ENCODE measurements around the gene ZNF516.

The ZNF516 gene

DNA sequence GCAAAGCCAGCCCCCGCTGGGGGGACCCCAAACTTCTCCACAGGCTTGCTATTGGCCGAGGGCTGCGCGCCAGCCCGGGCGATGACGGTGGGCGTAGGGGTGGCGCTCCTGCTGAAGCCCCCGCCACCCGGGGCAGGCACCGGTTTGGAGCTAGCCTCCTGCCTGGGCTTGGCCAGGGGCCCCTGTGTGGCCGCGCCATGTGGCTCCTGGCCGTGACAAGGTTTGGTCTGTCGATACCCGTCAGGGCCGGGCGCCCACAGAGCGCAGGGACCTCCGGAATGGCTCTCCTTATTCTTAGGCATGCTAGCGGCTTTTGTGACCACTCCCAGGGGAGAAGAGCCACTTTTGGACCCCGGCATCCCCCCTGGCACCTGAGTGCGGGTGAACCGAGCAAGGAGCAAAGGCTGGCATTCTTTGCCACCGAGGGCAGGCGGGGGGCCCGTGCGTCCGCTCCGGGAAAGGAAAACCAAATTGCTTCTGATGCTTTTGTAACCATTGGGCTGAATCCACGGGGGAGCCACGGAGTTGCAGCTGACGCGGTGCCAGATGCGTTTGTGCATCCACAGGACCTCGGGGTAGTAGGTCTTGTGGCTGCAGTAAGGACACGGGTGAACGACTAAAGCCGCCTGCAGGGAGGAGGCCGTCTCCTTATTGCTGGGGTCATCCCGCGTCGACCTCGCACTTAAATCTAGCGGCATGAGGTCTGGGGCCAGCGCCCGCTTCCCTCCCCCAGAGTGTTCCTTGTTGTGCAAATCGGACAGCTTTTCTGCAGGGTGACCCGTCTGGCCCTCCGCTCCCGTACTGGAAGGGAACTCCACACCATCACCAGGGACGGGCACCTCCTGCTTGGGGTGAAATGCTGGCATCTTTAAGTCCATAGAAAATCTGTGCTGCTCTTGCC lies 115.6 kb downstream of the ZNF516 start:
- no peak for DNase-seq

DNA sequence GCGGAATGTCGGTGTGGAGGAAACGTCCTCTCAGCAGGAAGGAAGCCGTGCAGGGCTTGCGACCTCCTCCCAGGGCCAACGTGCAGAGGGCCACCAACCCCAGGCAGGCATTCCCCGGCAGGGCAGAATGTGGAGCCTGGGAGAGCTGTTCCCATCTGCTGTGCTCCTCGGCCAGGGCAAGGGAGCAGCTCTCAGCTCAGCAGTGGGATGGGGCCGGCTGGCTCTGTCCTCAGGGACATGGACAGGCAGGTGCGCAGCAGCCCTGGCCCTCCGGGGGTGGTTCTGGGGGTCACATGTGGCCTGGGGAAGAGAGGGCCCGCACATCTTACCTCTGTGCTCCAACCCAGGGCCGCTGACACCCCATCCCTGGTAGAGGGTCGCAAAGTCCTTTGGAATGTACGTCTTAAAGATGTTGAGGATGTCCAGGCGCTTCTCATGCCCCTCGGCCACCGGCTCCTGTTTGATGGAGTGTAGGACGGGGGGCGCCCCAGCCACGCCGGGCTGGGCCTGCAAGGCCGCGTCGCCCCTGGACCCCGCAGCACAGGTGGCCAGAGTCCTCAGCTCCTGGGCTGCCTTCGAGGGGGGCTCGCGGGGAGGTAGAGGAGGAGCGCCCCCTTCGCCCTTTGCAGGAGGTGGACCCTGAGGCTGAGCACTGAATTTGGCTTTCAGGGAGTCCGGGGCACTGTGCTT lies 116.4 kb downstream of the ZNF516 start:
- DNase-seq: no peak

DNA sequence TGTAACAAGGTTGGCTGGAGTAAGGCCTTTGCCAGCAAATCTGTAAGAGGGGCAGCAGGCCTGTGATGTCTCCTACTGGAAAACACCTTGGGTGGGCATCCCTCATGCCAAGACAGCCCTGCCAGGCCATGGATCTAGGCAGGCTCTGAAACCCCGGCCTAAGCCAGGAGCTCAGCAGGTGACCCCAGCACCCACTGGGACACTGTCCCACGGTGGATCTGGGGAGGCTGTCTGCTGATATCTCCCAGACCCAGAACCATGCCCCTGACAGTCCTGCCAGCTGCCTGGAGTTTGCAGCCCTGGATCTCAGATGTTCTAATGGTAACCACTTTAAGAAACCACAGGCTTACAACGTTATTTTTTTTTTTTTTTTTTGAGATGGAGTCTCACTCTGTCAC lies 117.7 kb downstream of the ZNF516 start:
- DNase-seq: no peak

DNA sequence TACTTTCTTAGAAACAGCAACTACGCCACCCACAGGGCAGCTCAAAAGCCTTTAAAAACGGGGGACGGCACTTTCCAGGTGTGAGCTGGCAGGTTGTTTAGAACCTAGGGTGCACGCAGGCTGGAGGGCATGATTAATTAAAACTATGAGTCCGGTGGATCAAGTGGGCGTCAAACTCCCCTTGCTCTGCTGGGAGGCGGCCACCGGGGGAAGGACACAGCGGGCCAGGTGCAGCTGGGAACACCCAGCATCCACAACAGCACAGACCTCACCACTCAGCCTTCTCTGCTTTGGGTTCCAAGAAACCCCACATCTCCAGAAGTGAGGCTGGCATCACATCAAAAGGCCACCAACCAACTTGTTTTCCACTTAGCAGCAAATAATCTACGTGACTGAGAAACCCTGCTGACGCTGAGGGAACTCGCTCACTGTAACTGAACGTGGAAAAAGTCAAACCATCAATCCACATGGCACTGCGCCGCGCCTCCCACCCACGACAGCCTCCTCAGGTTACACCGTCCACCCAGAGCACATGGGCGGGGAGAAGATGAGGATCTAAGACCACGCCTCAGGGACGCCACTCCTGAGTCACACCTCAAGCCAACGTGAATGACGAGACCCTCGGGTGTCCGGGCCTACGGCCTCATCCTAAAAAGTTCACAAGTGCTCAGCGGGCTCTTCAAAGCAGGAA lies 118.2 kb downstream of the ZNF516 start:
- peak; percentile 32 for DNase-seq

DNA sequence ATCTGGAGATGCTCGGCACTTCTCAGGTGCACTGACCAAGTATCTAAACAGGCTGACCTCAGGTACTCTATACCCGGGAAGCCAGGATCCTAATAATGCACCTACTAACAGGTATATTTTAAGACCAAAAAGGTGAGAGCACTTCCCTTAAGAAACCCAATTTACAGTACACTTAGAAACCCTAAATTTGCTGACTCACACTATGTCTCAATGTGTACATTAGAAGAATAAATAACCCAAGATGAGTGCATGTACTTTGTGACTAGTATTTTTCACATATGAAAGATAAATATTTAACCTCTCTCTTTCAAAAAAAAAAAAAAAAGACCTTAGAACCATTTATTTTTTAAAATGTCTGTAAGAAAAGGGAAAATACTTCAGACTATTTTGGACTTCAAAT lies 118.8 kb downstream of the ZNF516 start:
- no peak for DNase-seq

DNA sequence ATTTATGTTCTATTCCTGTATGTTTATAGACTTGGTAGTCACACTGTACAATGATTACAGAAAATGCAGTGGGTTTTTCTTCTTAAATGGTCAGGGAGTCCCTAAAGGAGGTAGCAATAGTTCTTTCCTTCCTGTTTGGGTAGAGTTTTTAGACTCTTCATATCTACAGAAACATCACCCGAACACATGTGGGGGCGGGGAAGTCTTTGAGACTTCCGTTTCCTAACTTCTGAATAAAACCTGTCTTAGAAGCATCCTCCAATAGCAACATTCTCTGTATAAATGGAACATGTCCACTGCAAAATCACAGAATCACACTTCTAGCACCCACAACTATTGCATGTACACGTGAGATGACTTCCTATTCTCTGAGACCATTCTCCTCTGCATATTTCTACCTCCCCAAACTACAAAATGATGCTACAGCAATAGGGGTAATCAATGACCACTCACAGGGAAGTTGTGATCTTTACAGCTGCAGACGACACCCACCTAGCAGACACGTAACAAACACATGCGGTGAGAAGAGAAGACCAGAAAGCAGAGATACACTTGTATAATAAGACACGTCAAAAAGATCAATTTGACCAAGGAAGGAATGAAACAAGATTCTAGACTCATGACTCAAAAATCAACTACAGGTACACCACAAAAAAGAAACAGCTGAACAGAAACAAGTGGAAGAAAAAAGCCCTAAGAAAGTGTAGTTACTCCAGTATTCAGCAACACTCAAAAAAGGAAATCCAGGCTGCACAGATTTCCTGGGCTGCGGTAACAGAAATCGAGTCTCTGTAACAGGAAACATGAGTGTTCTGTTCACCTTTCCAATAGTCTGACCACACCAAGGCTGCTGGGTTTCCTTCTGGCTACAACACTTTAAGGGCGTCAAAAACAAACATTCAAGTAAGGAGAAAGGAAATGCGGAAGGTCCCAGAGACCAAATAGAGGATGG lies 120.4 kb downstream of the ZNF516 start:
- DNase-seq: peak; percentile 18

DNA sequence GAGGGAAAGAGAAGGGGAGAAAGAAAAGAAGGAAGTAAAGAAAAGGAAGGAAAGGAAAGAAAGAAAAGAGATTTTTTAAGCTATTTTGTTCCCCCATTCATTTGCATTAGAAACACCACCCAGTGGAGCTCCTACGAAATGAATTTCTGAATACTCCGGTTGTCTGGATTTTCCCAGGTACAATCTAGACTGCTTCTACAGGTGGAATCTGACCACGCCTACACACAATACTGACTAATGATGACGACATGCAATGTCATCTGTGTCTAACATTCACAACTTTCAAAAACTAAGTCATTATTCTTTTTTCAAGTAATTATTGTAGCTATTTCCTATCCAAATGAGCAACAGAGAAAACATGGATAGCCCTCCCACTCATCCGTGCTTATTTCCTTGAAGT lies 121.7 kb downstream of the ZNF516 start:
- no peak for DNase-seq

DNA sequence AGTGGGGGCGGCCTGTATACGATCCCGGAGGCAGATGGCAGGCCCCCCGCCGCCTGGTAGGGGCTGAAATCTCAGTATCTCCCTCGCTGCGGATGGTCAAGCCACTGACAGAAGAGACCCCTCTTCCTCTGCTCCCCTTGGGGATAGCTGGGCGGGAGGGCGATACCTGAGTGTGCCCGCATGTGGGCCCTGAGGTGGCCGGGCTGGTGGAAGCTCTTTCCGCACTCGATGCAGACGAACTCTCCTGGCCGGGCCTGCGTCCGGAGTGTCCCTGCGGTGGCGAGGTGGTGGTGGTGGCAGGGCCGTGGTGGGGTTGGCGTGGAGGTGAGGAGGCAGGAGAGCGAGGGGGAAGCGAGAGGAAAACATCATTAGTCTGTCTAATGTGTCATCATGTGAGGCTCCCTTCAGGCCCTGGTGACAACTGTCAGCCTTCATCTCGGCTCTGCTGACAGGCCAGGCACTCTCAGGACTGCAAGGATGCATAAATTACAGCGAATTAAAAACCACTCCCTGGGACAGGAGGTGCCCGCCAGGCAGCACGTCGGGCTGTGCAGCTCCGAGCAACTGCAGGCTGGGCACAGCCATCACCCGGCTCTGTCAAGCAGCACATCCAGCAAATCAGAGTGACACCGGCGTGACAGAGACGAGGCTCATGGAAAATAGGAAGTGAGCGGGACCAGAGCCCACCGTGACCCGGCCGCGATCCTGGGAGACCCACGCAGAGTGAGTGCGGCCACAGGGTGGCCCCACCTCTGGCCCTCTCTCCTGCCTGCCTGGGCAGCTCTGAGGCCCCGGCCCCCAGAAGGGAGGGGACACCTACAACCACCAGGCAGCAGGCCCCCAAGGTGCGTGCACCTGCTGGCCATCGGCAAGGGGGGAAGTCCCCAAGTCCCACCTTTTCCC lies 123.5 kb downstream of the ZNF516 start:
- DNase-seq: no peak

DNA sequence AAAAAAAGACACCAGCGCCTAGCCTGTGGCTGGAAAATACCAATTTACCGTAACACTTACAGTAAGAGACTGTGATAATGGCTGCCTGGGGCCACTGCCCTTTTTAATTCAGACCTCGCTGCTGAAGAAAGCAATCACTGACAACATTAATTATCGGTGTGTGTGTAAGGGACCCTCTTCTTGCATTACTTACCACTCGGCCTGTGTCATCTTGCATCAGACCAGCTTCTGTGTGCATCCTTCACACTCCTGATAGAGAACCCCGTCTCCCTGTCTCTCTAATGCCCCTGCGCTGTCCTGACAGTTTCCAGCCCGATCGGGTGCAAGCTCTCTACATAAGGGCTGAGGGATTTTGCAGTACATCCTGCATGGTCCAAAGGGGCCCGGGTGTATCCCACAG lies 124.4 kb downstream of the ZNF516 start:
- no peak for DNase-seq

DNA sequence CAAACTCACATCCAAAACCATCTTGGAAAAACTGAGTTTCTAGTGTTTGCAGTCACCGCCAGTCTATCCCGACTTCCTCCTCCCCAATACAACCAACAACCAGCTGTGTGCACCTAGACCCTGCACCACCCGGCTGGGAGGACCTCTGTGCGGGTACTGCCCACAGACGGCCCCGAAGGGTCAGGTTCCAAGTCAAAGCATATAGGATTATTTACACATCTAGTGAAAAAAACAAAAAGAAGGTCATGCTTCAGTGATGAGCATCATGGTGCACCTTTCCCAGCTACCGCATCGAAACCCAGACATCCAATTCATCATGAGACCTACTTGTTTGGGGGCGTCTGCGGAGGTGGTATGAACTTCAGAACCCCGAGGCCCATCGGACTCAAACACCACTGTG lies 124.8 kb downstream of the ZNF516 start:
- no peak for DNase-seq

DNA sequence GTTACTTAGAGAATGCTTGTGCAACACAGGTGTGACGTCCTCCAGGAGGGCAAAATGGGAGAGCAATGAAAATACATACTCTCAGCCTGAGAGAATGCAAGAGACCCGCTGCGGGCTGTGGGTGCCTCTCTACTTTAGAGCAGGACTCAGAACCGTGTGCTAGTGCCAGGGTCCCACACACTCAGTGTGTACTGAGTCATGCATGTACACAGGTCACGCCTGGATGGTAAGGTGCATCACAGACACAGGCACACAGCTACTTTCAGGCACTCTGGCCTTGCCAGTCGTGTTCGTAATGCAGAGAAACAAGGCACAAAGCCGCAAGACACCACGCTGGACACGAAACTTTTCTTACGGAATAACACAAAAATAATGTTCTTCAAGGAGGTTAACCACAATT lies 125.3 kb downstream of the ZNF516 start:
- no peak for DNase-seq

DNA sequence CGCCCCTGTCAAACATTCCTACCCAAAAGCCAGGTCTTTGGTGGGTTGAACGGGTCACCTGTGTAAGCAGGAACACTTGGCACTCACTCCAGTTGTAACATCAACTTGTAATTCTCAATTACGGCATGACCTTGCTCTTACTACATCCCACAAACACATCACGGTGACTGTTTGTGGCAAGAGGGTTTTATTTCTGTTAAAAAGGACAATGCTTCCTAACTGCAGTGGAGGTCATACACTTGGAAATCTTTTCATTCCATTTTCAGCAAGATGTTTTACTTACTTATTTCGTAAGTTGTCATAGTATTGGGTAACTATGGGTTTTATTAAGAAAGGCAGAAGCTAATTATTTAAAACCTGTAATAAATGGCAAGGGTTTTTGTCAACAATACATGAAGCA lies 126.1 kb downstream of the ZNF516 start:
- DNase-seq: no peak

DNA sequence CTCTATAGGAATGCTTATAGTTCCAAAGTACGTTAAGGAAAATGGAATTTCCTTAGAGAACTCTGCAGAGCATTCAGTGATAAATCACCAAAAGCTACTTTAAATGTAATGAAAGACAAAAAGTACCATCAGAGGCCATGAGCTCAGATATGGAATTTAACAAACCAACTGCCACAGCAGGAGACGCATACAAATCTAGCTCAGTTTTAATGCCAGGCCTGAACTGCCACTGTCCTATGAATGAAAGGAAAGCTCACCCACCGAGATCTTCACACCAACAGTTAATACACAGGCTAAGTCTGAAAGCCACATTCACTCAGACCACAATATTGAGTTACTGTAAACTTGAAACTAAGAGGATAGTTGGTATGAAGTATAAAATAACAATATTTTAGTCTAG lies 126.8 kb downstream of the ZNF516 start:
- DNase-seq: no peak

DNA sequence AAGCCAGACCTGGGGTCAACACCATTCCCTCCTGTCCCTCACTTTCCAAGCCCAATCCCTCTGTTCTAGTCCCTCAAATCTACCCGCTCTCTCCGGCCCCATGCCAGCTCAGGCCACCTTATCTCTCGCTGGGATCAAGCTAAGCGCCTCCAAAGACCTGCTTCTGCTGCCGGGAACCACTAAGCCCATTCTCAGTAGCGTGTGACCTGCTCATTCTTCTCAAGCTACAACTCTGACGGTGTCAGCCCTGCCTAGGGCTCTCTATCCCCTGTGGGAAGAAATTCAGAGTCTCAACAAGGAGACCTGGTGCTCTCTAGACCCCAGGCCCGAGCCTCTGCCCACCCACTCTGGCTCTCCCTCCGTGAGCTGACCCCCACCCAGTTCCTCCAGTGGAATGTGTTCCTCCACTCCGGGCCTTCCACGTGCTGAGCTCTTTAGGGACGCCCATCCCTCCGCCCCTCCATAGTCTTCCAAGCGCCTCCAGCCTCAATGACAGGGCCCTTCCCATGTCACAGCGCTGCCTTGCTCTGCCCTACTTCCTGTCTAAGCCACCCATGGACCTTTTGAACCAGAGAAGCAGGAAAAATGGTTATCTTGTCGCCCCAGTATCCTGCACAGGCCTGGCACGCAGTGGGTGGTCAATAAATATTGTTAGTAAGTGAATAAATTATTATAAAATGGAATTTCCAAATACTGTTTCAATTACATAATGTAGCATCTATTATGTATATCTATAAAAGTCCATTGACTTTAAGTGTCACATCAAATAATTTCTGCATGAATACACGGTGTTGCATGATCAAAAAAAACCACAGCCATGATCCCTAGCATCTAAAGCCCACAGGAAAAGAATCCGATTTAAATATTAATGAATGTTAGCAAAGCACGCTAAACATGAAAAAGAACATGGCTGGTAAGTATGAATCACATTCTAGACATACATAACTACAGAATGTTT lies 127.6 kb downstream of the ZNF516 start:
- no peak for DNase-seq

DNA sequence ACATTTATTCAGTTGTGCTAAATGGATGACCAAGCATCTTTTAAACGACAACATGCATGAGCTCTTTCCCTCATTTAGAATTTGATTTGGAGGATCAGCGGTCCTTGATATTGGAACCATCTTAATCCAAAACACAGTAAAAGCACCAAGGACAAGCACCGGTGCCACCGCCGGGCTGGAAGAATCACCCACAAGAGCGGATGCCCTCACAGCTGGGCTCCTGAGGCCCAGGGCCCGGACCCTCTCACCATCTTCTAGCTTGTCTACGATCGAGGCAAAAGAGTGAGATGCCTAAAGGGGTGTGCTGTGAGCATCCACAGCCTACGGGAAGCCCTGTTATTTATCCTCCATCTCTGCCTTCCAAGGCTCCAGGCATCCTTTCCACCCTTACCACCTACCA lies 129.5 kb downstream of the ZNF516 start:
- DNase-seq: no peak

DNA sequence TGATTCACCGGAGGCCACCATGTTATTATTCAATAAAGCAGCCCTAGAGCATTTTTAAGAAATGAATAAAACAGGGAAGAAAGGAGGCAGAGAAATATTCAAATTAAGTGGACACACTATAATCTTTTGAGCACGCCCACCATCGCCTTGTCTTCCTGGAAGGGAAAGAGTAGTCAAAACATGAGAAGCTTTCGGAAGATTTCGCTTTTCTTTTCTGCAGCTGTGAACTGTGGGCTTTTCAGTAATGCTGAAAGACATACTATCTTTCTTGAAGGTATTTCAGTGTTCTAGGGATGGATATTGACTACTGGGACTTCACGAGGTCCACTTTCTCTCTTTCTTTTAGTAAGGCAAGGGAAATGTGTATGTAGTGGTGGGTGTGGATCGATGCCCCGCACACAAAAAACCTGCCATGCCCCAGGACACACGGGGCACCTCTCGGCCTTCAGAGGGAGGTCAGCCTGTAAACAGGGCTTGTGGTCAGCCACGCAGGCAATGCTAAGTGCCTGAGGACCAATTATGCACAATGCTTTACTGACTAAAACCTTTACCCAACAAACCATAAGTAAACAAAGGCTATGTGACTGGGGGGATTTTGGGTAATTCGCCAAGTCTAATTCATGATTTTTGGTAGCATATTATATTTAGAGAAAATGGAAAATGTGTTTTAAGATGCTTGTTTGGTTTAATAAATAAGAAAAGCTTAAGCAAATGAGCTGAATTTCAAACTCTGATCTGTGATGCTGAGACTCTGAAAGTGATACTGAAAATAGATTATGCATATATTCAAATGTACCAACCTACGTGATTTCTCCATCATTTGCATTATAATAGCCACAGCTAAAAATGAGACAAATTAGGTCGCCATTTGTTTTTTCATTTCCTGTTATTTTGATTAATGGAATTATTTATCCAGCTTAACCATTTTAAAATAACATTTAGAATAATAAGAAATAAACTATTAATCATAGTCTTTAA lies 130.5 kb downstream of the ZNF516 start:
- DNase-seq: no peak

DNA sequence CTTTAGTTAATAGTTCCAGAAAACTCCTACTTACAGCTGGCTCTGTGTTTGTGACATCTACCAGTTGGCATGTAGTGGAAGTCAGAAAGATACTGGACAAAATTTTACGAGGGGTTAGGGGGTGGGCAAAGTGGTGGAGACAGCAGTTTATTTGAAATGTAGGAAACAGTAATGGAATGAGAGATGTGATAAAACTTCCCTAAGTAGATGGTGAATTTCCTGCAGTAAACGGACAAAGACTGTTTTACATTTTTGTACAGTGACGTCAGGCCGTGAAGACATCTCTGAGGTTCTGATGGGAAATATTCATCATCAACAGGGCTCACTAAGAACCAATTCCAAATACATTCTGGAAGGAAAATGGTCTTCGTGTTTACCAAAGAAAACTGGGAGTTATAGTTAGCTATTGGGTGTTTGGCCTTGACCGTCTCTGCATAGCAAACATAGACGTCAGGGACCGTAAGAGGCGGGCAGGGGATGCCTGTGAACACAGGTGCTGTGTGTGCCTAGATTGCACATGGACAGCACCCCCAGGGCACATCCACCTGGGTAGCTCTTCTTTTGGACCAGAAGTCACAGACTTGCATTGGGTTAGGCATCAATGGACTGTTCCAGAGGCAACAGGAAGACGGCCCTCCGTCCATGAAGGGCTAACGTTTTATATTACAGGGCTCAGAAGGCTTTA lies 131.5 kb downstream of the ZNF516 start:
- DNase-seq: no peak

DNA sequence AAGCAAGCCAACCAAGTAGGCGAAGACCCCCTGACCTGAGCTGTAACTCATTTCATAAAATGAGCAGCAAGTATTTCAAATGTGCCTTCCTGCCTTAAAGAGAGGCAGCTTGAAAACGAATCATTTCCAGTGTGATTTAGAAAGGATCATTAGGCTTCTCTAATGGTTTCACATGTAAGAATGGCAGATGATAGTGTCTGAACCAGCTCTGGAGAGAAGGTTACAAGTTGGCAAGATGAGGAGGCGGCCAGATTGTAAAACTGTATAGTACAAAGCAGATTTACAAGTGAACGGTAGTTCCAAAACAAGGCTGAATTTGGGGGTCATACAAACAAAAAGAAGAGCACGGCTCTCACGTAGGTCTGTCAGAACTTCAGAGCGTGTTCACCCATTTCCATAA lies 132.4 kb downstream of the ZNF516 start:
- no peak for DNase-seq
